Right lung (tissue), 5 donors: ENCODE data around the gene ZC3H4. TPM values are rescaled to one million over a fixed set of nuclear protein-coding genes. Genes with fewer than 3 reads are reported as not detected.

Source experiments
- DNase-seq, 2 donors: peaks; one replicate each; pipeline ENCODE4 v3.0.0-alpha.2; 2013
- polyA plus RNA-seq, 5 donors: library from polyadenylated mRNA; unstranded; fragments of 120-200 nt; gene quantifications; one replicate each; pipeline versions ENCODE4 v1.2.1 to v1.2.3, GENCODE V29; 2013; ENCODE audit warnings: inconsistent platforms in 1 of 5, low replicate concordance in 1 of 5; ENCODE audit not compliant: insufficient read length in 5 of 5, insufficient read depth in 1 of 5

Gene ZC3H4
- polyA plus RNA-seq, 5 donors: 31.0 to 46.8 (median 33.9) TPM

DNA sequence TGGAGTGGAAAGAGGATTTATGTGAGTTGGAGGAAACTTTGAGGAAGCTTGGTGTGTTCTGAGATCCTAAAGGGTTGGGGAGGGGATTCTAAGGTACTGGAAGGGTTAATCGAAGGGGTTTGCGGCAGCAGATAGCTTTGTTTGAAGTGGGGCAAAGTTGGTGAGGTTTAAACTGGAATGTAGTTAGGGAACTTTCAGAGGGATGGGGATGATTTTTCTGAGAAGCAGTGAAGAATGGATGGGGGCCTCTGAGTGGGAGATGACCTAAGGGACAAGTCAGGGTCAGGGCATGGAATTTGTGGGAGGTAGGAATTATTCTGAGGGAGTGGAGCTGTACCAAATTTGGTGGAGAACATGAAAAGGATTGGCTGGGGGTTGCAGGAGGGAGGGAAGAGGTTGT, 21.0 kb upstream of the ZC3H4 start:
- DNase-seq: no peak

DNA sequence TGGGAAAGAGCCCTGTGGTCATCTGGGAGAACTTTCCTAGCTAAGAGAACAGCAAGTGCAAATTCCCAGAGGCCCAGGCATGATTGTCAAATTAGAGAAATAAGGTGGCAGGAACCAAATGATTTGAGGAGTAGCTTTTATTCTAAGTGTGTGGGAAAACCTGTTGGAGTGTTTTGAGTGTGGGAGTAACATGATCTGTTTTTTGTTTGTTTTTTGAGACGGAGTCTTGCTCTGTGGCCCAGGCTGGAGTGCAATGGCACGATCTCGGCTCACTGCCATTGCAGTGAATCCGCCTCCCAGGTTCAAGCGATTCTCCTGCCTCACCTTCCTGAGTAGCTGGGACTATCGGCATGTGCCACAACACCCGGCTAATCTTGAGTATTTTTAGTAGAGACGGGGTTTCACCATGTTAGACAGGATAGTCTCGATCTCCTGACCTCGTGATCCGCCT, 19.5 kb upstream of the ZC3H4 start:
- no peak for DNase-seq

DNA sequence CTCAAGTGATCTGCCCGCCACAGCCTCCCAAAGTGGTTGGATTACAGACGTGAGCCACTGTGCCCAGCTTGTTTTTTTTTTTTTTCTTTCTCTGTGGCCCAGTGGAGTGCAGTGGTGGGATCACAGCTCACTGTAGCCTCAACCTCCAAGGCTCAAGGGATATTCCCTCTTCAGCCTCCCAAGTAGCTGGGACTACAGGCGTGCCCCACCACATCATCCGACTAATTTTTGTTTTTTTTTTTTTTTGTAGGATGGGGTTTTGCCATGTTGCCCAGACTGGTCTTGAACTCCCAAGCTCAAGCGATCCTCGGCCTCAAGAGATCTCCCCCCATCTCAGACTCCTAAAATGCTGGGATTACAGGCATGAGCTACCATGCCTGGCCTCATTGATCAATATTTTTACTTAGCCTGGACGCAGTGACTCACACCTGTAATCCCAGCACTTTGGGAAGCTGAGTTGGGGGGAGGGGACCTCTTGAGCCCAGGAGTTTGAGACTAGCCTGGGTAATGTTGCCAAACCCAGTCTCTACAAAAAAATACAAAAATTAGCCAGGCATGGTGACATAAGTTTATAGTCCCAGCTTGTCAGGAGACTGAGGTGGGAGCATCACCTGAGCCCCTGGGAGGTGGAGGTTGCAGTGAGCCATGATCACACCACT, 18.7 kb upstream of the ZC3H4 start:
- no peak for DNase-seq

DNA sequence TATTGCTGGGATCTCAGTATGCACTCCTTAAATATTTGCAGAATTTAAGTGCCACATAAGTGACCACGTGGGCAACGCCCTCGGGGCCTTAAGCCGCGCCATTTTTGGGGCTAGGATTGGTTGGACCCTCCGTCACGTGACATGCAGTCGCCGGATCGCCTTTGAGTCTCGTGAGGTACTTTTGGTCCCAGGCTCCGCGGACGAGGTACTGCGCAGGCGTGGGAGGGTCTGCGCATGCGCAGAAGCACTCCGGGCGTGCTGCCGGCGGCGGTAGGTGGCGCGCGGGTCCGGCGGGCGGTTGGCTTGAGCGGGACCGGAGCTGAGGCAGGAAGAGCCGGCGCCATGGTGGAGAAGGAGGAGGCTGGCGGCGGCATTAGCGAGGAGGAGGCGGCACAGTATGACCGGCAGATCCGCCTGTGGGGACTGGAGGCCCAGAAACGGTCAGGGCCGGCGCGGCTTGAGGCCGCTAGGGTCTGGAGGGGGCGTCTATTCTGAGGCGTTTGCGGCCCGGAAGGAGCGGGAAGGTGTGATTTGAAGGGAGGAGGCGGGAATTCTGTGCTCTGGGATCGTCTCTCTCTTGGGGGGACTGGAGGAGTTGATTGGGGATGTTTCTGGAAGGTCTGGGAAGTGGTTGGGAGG, 17.1 kb upstream of the ZC3H4 start, which contains the start of gene SAE1:
TSS of gene SAE1 (plus strand) at position 247 of the 639 bp plus-strand sequence. CDS start at position 343, 96 bp downstream.
- peak; percentile 97 for DNase-seq

DNA sequence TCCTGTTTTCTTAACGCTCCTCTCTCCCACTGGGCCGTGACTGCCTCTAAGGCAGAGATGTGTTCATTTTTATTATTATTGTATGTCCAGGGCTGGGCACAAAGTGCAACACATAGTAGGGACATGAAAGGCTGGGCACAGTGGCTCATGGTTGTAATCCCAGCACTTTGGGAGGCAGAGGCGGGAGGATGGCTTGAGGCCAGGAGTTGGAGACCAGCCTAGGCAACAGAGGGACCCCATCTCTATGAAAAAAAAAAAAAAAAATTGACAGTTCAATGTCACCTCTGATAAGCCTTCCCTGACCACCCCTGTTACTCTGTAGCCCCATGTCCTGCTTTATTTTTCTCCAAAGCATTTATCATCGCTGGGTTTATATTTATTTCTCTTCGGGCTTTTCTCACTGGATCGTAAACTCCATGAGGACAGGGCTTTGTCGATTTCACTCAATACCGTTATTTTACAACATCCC, 16.6 kb upstream of the ZC3H4 start:
- DNase-seq: no peak

DNA sequence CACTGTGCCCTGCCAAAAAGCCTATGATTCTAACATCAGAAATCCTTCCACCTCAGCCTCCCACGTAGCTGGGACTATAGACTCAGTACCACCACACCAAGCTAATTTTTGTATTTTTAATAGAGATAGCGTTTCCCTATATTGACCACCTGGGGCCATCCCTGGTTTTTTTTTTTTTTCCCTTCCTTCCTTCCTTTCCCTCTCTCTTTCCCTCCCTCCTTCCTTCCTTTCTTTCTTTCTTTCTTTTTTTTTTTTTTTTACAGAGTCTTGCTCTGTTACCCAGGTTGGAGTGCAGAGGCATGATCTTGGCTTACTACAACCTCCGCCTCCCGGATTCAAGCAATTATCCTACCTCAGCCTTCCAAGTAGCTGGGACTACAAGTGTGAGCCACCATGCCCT, 16.0 kb upstream of the ZC3H4 start:
- no peak for DNase-seq

DNA sequence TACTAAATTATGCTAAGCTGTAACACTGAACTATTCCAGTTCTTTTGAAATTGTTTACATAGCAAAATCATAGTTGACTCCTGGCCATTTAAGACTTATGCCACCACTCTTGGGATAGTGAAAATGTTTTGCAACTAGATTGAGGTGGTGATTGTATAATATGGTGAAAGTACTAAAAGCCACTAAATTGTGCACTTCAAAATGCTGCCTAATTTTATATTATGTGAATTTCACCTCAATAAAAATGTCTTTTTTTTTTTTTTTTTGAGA, 12.0 kb upstream of the ZC3H4 start:
- DNase-seq: no peak

DNA sequence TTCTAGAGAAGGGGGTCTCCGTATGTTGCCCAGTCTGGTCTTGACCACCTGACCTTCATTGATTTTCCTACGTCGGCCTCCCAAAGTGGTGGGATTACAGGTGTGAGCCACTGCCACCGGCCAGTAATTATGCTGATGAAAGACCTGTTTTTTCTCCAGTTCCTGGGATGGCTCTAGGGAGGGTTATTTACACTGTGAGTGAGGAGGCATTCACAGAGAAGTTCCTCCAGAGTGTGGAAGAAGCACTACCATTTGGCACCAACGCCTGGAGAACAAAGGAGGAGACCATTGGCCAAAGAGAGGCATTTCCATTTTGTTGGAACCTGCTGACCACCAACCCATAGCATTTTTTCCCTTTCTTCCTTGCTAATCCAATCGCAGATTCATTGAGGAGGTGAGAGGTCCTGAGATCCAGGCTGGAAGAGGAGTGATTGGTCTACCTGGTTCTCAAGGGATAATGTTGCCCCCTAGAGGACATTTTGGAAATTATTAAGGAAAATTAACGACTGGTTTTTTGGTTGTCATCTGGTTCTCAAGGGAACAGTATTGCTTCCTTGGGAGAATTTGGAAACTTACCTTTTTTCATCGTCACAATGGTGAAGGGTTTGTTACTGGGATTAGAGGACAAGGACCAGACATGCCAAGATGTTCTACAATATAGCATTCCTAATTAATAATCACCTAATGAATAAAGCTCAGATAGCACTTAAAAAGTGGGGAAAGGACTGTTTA, 11.5 kb upstream of the ZC3H4 start:
- peak; percentile 51 to 72 for DNase-seq

DNA sequence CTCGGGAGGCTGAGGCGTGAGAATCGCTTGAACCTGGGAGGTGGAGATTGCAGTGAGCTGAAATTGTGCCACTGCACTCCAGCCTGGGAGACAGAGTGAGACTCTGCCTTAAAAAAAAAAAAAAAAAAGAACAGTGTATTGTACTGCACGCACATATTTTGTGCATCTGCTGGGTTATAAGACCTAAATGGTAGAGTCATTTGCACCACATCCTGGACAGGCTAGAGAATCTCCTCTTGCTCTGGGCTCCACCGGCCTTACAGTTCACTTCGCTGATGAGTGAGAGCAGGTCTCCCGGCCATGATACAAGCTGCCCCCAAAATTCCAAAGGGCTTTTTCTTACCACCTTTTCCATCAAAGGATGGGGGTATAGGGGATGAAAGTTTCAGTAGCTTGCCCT, 9.8 kb upstream of the ZC3H4 start:
- DNase-seq: no peak

DNA sequence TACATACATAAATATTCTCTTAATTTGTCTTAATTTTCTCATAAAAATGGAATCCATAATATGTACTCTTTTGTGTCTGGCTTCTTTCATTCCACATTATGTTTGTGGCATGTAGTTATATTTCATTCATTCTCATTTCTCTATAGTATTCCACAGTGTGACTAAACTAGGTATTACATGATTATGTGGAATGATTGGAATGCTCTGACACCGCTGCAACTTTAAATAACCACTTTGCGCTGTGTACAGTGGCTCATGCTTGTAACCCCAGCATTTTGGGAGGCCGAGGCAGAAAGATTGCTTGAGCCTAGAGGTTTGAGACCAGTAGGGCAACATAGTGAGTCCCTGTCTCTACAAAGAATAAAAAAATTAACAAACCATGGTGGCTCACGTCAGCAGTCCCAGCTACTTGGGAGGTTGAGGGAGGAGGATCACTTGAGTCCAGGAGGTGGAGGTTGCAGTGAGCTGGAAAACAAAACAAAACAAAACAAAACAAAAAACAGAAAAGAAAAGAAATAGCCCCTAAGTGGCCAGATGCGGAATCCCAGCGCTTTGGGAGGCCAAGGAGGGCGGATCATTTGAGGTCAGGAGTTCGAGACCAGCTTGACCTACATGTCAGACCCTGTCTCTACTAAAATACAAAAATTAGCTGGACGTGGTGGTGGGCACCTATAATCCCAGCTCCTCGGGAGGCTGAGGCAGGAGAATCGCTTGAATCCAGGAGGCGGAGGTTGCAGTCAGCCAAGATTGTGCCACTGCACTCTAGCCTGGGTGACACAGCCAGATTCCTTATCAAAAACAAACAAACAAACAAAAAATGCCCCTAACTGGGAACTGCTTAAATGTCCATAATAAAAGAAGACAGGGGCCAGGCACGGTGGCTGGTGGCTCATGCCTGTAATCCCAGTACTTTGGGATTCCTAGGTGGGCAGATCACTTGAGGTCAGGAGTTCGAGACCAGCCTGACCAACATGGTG, 9.1 kb upstream of the ZC3H4 start:
- no peak for DNase-seq

DNA sequence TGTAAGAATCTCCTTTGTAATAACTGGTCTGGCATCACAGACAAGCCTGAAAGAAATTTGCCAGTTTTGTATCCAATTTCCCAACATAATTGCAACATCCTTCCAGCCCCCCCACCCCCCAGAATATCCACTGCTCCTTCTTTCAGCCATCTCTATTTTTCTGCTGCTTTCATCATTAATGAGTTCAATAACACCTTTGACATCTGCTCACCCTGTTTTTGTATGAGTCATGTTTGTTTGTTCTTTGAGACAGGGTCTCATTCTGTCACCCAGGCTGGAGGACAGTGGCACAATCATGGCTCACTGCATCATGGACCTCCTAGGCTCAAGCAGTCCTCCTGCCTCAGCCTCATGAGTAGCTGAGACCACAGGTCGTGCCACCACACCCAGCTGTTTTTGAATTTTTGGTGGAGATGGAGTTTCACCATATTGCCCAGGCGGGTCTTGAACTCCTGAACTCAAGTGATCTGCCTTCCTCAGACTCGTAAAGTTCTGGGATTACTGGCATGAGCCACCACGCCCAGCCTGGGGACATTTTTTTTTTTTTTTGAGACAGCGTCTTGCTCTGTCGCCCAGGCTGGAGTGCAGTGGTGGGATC, 7.0 kb upstream of the ZC3H4 start:
- no peak for DNase-seq

DNA sequence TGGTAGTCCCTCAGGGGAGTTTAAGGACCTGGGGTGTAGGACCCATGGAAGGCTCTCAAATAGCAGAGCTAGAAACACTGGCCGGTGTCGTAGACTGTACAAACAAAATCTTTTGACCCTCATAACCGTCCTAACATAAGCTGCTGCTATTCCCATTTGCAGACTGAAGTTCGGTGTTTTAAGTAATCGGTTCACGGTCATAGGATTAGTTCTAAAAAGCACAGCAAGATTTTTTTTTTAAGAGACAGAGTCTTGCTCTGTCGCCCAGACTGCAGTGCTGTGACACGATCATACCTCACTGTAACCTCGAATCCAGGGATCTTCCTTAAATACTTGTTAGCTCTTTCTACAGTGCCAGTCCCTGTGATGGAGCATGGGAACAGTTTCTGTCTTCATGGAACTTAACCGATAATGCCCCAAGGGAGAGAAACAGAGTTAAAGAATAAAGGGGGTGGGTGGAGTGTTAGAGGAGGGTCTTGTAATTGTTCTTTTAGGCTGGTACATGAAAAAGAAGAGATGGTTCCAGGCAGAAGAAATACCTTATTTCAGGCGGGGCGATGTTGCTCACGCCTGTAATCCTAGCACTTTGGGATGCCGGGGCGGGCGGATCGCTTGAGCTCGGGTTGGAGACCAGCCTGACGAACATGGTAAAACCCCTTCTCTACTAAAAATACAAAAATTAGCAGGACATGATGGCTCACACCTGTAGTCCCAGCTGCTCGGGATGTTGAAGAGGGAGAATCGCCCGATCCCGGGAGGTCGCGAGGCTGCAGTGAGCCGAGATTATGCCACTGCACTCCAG, 475 bp upstream of the ZC3H4 start:
- DNase-seq: no peak

DNA sequence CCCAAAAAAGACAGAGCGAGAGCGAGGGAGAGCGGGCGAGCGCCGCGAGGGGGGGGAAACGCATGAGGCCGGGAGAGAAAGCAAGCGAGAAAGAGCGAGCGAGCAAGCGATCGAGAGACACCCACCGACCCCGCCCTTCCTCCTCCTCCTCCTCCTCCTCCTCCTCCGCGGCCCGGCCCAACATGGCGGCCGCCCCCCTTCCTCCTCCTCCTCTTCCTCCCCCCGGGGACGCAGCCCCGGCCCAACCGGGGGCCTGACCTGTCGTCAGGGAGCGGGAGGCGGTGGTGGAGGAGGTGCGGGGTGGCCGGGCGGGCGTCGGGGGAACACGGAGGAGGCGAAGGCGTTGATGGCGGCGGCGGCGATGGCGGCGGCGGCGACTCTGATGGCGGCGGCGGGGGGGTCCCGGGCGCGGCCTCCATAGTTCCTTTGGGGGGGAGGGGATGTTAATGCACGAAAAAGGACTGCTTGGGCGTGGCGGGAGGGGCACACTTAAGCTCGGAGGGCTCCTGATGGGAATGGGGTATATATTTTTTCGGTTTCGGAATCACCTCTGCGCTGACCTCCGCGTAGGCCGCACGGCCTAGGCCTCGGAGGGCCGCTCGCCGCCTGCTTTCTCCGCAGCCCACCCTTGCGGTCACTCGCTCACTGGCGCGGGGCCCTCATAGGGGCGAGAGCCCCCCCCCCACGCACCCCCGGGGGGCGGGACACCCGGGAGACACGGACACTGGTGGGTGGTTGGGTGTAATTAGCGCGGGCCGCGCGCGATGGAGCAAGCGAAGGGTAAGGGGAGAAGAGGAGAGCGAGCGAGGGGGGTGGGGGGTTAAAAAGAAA, 1.2 kb downstream of the ZC3H4 start:
- DNase-seq: peak; percentile 86 to 90

DNA sequence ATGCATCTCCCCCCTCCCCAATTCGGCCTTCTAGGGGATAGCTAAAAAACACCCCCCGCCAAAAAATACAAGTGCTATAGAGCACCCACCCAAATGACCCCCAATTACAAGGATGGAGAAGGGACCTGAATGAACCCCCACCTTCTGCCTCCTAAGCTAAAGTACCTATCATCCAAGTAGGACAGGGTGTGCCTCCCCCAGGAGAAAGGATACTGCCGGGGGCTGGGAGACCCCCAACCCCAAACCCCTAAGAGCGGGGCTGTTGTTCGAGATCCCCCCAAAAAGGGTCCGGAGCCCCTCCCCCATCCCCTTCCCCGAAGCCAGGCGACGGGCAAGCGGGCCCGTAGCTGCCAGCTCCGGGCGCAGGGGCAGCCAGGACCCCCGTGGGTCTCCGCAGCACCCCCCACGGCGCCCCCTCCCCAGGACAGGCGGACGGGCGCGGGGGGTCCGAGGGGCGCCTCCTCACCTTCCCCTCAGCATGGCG, 1.9 kb downstream of the ZC3H4 start:
- no peak for DNase-seq

DNA sequence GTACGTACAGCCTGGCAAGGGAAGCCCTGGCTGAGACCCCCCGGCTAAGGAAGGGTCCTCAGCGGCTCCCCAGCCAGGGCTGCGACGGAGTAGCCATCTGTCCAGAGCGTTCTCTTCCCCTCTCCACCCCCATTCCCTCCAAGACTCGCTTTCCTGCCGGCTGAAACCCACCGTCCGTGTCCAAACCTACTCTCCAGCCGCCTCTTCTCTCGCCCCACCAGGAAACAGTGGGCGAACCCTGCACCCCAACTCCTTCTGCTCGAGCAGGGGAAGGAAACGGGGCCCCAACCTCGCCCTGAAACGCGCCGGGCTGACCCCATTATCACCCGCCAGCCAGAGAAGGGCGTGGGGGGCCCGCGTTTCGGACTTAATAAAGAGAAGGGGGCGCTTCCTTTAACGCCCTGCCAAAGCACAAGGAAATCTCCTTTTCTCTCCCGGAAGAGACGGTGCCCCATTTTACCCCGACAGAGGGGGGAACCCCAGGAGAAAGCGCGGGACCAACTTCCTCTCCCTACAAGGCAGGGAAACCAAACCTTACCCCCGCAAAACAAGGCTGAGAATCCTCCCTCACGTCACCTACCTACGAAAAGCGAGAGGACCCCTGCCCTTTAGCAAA, 2.5 kb downstream of the ZC3H4 start:
- DNase-seq: no peak

DNA sequence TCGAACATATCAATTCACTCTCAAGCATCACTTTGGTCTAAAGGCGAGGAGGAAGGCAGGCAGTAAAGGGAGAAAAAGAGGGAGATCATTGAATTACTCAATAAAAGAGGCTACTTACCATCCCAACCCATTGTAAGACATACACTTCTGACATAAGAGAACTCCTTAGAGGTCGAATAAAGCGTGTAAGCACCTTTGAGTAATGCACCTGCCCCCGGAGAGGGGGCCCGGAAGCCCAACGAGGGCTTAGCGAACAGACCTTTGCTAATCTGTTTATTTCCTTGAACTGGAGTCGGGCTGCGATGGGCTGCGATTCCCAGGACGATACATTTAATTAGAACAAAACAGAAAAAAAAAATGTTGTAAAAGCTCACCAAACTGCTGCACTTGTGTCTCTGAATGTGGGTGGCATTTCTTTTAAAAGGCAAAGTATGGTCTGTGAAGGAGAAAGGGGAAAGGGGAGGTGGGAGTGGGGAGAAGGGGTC, 3.0 kb downstream of the ZC3H4 start:
- DNase-seq: no peak

DNA sequence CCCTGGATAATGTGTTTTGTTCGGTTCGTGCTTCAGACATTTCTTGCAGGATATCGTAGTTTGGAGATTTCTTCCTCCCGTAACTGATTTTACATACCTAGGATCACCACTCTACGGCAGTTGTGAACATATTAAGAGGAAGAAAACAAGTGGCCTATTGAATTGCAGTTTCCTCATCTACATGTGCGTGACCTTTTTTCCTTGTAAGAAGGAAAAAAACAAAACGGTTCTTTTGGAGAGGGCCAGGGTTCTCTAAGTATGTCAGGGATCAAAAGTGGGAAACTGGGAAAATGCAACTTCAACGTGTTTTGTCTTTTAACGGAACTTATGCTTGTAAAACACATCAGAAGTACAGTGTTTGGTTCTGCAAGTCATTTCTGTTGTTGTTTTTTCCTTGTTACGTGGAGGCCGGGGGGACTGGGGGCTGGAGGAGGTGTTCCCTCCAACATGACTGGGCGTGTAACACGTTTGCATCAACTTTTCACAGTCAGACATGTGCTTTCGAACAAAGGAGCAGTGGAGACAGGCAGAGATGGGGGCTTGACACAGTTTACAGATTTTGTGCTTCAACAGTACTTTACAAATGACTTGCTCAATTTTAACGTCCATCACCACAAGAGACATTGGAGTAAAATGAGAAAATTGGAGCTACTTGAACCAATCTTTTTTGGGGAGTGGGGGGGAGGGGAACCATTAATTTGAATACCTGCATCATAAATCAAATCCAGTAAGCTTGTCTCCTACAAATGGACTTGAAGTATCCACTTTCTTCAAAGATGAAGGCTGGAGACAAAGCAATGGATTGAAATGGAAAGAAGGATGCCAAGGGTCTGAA, 3.8 kb downstream of the ZC3H4 start:
- no peak for DNase-seq

DNA sequence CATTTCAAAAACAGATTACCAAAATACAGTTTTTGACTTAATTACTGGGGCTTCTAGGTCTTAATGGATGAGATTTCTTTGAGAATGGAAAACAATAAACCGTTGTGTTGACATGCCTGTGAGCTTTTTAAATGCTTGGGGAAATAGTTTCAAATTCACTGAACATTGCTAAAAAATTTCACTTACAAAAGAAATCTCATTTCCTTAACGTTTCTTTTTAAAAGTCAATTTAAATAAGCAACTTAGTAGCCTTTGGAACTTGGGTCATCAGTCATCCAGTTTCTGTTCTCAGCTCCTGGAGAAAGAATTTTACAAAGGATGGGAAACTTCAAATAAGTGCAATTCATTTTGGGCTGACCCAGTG, 4.4 kb downstream of the ZC3H4 start:
- no peak for DNase-seq
